DOHH2 (cell line): ENCODE measurements around the gene DOCK1.

Experiments used
- H3F3A ChIP-seq: fragments of 200-600 bp; sonication (generic), shearing (Covaris generic); 2 replicates; pipeline ENCODE4 v1.6.0; 2016; ENCODE audit warnings: antibody characterized with exemption, mild to moderate bottlenecking; ENCODE audit not compliant: control insufficient read depth, insufficient read depth
- H3K27ac ChIP-seq: fragments of 200-600 bp; sonication (generic); 2 replicates; pipeline ENCODE4 v1.5.1; 2014; ENCODE audit warnings: low read depth, mild to moderate bottlenecking, low read length, moderate library complexity
- H3K27me3 ChIP-seq: fragments of 200-600 bp; sonication (generic); 2 replicates; pipeline ENCODE4 v1.6.1; 2014; ENCODE audit warnings: mild to moderate bottlenecking, low read length, mixed read lengths; ENCODE audit not compliant: control insufficient read depth
- H3K36me3 ChIP-seq: fragments of 200-600 bp; sonication (generic); 2 replicates; pipeline ENCODE4 v1.6.1; 2014; ENCODE audit warnings: mild to moderate bottlenecking, low read length, moderate library complexity, mixed read lengths; ENCODE audit not compliant: control insufficient read depth
- H3K4me1 ChIP-seq: fragments of 200-600 bp; sonication (generic); 2 replicates; pipeline ENCODE4 v1.6.1; 2014; ENCODE audit warnings: mild to moderate bottlenecking, low read length, mixed read lengths; ENCODE audit not compliant: control insufficient read depth
- H3K4me2 ChIP-seq: fragments of 200-600 bp; sonication (generic); 2 replicates; pipeline ENCODE4 v1.6.0; 2014; ENCODE audit warnings: mild to moderate bottlenecking, low read length, moderate library complexity
- H3K4me3 ChIP-seq: fragments of 200-600 bp; sonication (generic); 2 replicates; pipeline ENCODE4 v1.5.1; 2014; ENCODE audit warnings: mild to moderate bottlenecking, low read length, mixed read lengths
- H3K79me2 ChIP-seq: fragments of 200-600 bp; sonication (generic); 2 replicates; pipeline ENCODE4 v1.6.1; 2014; ENCODE audit warnings: mild to moderate bottlenecking, low read length, mixed read lengths; ENCODE audit not compliant: control insufficient read depth
- H3K9me2 ChIP-seq: fragments of 200-600 bp; sonication (generic); replicated peaks from 2 replicates; pipeline ENCODE4 v1.6.1; 2014; ENCODE audit warnings: mild to moderate bottlenecking, low read length, mixed read lengths; ENCODE audit not compliant: control insufficient read depth
- H3K9me3 ChIP-seq: fragments of 200-600 bp; sonication (generic); 2 replicates; pipeline ENCODE4 v1.6.1; 2014; ENCODE audit warnings: antibody characterized with exemption, low read length, mixed read lengths; ENCODE audit not compliant: control insufficient read depth, insufficient read depth
- H4K20me1 ChIP-seq: fragments of 200-600 bp; sonication (generic); 2 replicates; pipeline ENCODE4 v1.6.0; 2014; ENCODE audit warnings: low read depth, mild to moderate bottlenecking, antibody characterized with exemption, low read length, moderate library complexity; ENCODE audit not compliant: control insufficient read depth, insufficient read depth
- CTCF ChIP-seq: fragments of 200-600 bp; sonication (generic); IDR thresholded peaks from one replicate; pipeline ENCODE4 v1.5.1; 2014; ENCODE audit warnings: antibody characterized with exemption, mild to moderate bottlenecking, low read depth, low read length; ENCODE audit not compliant: poor library complexity, severe bottlenecking
- EZH2phosphoT487 ChIP-seq: fragments of 200-600 bp; sonication (generic); IDR thresholded peaks from 2 replicates; pipeline ENCODE4 v1.6.1; 2017; ENCODE audit warnings: borderline replicate concordance, mild to moderate bottlenecking, antibody characterized with exemption, low read length, moderate library complexity, mixed read lengths

Gene DOCK1

GRCh38 chr10:127014671-127015070, 109.4 kb downstream of the DOCK1 start:
- Histone ChIP-seq H3K4me2 (no peak overlapping the region), H3K27me3 (no peaks in the 10 kb centered on the region), H4K20me1 (no peaks in the 10 kb centered on the region), H3F3A (no peaks in the 10 kb centered on the region), H3K4me1 (no peaks in the 10 kb centered on the region), H3K27ac (no peak overlapping the region), H3K4me3 (no peak overlapping the region), H3K9me3 (peaks cover 10% of the 10 kb centered on the region; the same call in 1 of the 2 replicates), H3K79me2 (no peaks in the 10 kb centered on the region), H3K9me2 (no peaks in the 10 kb centered on the region), H3K36me3 (no peaks in the 10 kb centered on the region)
- TF ChIP-seq CTCF (no peak), EZH2phosphoT487 (no peak)

GRCh38 chr10:127015373-127015772, 110.1 kb downstream of the DOCK1 start:
- Histone ChIP-seq H3K79me2 (no peaks in the 10 kb centered on the region), H3K4me2 (no peak overlapping the region), H3K27me3 (no peaks in the 10 kb centered on the region), H3F3A (no peaks in the 10 kb centered on the region), H3K9me2 (no peaks in the 10 kb centered on the region), H3K27ac (no peak overlapping the region), H3K9me3 (peaks cover 10% of the 10 kb centered on the region; the same call in 1 of the 2 replicates), H3K4me3 (no peak overlapping the region), H3K36me3 (no peaks in the 10 kb centered on the region), H4K20me1 (no peaks in the 10 kb centered on the region), H3K4me1 (no peaks in the 10 kb centered on the region)
- TF ChIP-seq CTCF, result no peak
- no peak for TF ChIP-seq EZH2phosphoT487

GRCh38 chr10:127016331-127016730, 111.1 kb downstream of the DOCK1 start:
- Histone ChIP-seq H3K9me3 (peaks cover 10% of the 10 kb centered on the region; the same call in 1 of the 2 replicates), H3K4me3 (no peak overlapping the region), H4K20me1 (no peaks in the 10 kb centered on the region), H3K4me1 (no peaks in the 10 kb centered on the region), H3K27ac (no peak overlapping the region), H3F3A (no peaks in the 10 kb centered on the region), H3K9me2 (no peaks in the 10 kb centered on the region), H3K79me2 (no peaks in the 10 kb centered on the region), H3K4me2 (no peak overlapping the region), H3K36me3 (no peaks in the 10 kb centered on the region), H3K27me3 (no peaks in the 10 kb centered on the region)
- TF ChIP-seq EZH2phosphoT487, result no peak
- TF ChIP-seq CTCF, result no peak
